ENCODE data around the gene TAF4.

Gene TAF4

DNA sequence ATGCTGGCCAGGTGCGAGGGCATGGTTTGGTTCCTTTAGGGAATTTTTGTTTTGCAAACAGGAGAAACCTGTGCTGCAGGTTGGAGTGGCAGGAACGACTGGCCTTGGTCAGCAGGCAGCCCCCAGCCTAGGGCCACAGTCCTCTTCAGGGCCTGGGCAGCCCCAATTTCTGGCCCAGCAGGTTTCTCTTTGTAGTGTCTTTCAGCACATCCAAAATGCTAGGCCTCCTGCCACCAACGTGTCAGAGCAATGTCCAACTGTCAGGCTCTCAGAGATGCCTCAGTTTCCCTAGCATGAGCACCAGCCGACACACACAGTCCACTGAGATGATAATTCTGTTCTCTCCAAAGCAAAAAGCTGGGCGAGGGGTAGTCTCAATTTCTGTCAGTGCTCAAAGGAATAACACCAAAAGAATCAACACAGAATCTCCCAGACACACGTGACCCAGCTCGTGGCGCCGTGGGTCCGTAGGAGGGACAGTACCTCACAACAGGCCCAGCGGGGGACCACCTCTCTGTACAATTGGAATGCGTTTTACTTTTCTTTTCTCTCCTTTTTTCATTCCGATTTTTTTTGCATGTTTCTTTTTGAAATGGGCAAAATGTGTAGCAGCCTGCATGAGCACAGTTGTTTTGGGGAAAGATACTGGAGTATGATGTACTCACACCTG lies 125.9 kb downstream of the TAF4 start:
- TF ChIP-seq, protein P1, sequence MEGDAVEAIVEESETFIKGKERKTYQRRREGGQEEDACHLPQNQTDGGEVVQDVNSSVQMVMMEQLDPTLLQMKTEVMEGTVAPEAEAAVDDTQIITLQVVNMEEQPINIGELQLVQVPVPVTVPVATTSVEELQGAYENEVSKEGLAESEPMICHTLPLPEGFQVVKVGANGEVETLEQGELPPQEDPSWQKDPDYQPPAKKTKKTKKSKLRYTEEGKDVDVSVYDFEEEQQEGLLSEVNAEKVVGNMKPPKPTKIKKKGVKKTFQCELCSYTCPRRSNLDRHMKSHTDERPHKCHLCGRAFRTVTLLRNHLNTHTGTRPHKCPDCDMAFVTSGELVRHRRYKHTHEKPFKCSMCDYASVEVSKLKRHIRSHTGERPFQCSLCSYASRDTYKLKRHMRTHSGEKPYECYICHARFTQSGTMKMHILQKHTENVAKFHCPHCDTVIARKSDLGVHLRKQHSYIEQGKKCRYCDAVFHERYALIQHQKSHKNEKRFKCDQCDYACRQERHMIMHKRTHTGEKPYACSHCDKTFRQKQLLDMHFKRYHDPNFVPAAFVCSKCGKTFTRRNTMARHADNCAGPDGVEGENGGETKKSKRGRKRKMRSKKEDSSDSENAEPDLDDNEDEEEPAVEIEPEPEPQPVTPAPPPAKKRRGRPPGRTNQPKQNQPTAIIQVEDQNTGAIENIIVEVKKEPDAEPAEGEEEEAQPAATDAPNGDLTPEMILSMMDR (IDR thresholded peaks at IDR 0.05; ENCODE audit: control insufficient read depth, insufficient read depth, low read depth, low read length, missing control alignments): no peak
- no peak overlapping the region for H3K4me3 ChIP-seq (ENCODE audit: control insufficient read depth, low read depth, low read length)
- DNase-seq (ENCODE audit: low read depth): no peak

DNA sequence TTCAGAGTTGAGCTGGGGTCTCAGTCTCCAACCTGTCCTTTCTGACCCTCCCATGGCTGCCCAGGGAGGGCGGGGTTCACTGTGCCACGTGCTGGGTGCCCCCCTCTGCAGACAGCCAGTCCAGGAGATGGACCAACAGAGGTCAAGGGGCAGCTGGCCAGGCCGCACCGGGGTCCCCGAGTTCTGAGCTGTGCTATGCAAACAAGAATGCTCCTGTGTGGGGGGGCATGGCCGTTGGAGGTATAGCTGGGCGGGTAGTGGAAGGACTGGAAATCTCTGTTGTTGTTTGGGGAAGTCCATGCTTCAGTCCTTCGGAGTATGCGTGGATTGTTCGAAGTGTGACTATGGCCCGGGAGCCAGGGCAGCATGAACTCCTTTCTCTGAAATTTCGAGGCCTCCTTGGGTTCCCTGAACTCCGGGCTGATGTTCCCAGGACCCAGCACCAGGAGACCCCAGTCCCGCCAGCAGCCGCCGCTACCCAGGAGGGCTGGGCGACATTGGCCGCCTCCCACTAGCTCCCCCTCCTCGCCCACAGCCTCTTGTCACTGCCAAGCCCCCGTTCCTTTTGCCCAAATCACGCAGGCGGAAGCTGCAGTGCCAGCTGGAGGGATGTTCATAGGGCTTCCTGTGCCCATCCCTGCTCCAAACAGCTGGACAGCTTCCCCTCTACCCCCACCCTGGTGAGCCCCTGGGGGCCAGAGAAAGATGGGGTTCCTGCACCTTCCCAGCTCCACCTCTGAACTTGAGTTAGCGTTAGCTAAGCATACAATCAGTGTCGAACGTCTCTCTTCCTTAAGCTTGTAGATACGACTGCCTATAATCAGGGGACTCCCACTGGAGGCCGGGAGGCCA lies 126.6 kb downstream of the TAF4 start:
- TF ChIP-seq, protein P1 (IDR thresholded peaks at IDR 0.05; ENCODE audit: control insufficient read depth, insufficient read depth, low read depth, low read length, missing control alignments): no peak
- DNase-seq (ENCODE audit: low read depth): no peak
- H3K4me3 ChIP-seq (ENCODE audit: control insufficient read depth, low read depth, low read length): no peak overlapping the region

DNA sequence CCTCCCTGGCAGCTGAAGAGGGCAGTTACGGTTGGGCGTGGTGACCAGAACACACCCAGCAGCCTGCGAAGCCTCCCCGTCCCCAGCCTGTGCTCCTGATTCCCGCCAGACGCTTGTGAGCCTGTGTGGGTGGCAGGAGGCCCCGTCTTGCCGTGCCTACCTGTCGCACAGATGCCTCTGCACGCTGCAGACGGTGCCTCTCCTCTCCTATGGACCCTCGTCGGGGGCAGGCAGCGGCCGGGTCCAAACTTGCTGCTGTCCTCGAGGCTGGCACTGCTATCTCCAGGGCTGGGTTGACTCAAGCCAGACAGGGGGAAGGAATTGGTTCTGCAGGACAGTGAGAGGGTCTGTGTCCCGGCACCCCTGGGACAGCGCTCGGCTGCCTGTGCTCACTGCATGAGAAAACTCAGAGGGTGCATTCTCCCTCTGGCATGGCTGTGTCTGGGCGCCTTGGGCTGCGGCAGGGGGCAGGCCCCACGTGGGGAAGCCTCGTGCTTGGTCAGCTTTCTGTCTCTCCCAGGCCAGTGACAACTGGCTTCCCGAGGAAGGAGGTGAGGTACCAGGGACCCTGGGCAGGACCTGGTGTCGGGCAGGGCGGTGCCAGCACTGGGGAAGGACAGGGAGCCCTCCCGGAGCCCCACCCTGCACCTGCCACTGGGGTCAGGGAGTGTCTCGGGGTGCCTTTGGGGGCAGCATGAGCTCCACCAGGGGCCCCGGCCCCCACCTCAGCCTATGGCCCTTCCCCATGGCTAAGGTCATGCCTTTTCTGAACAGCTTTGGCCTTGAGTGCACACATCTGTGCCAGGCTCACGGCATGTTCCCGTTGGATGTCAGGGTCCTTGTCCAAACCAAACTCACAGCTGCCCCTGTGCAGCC lies 127.5 kb downstream of the TAF4 start:
- DNase-seq (ENCODE audit: low read depth): no peak
- TF ChIP-seq, protein P1 (IDR thresholded peaks at IDR 0.05; ENCODE audit: control insufficient read depth, insufficient read depth, low read depth, low read length, missing control alignments): no peak
- no peak overlapping the region for H3K4me3 ChIP-seq (ENCODE audit: control insufficient read depth, low read depth, low read length)

DNA sequence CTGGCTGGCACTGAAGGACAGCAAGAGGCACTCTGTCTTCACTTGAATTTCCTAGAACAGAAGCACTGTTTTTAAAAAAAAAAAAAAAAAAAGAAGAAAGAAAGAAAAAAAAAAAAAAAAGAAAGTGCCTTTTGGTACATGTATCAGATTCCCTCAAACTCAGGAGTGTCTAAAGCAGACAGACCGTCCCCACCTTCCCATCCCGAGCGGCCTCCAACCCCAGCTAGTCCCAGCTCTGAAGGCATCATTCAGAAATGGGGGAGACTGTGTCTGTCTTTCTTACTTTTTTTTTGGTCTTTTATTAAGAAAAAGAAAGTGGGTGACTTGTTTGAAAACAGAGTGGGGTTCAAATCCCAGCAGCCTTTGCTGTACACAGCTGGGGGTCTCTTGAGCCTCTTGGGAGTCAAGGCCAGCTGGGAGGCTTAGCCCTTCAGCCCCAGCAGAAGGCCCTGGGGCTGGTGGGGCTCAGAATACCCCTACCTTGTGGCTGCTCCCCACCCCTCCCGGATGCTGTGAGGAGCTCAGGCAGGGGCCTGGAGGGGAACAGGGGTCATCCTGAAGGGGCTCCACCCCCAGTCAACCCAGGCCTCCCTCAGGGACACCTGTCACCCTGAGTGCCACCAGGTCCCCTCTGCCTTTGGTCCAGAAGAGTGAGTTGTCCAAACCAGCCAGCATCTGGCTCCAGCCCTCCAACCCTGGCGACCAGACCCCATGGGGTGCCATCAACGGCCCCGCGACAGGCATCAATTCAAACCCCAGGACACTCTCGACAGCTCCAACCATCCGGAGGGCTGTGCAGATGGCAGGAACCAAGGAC lies 128.3 kb downstream of the TAF4 start:
- DNase-seq (ENCODE audit: low read depth): no peak
- TF ChIP-seq, protein P1 (IDR thresholded peaks at IDR 0.05; ENCODE audit: control insufficient read depth, insufficient read depth, low read depth, low read length, missing control alignments): no peak
- no peak overlapping the region for H3K4me3 ChIP-seq (ENCODE audit: control insufficient read depth, low read depth, low read length)

DNA sequence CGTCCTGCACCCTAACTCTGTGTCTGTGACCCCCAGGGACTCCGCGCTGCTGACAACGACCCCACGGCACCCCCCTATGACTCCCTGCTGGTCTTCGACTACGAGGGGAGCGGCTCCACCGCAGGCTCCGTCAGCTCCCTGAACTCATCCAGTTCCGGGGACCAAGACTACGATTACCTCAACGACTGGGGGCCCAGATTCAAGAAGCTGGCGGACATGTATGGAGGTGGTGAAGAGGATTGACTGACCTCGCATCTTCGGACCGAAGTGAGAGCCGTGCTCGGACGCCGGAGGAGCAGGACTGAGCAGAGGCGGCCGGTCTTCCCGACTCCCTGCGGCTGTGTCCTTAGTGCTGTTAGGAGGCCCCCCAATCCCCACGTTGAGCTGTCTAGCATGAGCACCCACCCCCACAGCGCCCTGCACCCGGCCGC lies 129.0 kb downstream of the TAF4 start:
- TF ChIP-seq, protein P1 (IDR thresholded peaks at IDR 0.05; ENCODE audit: control insufficient read depth, insufficient read depth, low read depth, low read length, missing control alignments): no peak
- no peak overlapping the region for H3K4me3 ChIP-seq (ENCODE audit: control insufficient read depth, low read depth, low read length)
- no peak for DNase-seq (ENCODE audit: low read depth)

Data from AG09309 (cell line).